ENCODE data around the gene UBAP2L.
"Not testable (repeated sequence)": the region's sequence is repeated elsewhere in the genome, so short reads cannot be mapped to it uniquely, and the experiment has no call there.

Gene UBAP2L

GRCh38 chr1:154192476-154192875 lies 28.3 kb upstream of the UBAP2L start:
- intact Hi-C loops (cut with DNase I) = no loop called here

GRCh38 chr1:154193821-154194220 lies 26.9 kb upstream of the UBAP2L start:
- intact Hi-C loops (cut with DNase I) = no loop called here
- peak in 1 of 10 donors; percentile 71 for DNase-seq

More at GRCh38 chr1:154192476-154192875, 28.3 kb upstream of the UBAP2L start:
- peak in 1 of 10 donors; percentile 24 for DNase-seq

GRCh38 chr1:154198756-154199562 lies 21.8 kb upstream of the UBAP2L start:
- DNase-seq = peak in 2 of 10 donors; percentile 8 to 17
- intact Hi-C loops (cut with DNase I) = loop anchor here (5.0 kb wide), 1 partner anchor 73 kb away; the partner anchor contains the start of gene HAX1

- intact Hi-C loops (cut with DNase I) = loop anchor here (5.0 kb wide), 1 partner anchor 73 kb away; the partner anchor contains the start of gene HAX1
- DNase-seq = no peak
Observed at GRCh38 chr1:154199563-154199879, 21.2 kb upstream of the UBAP2L start.

- DNase-seq; intact Hi-C loops (cut with DNase I): not testable (repeated sequence)
Observed at GRCh38 chr1:154205778-154206177, 15.0 kb upstream of the UBAP2L start.

GRCh38 chr1:154206196-154206595 lies 14.6 kb upstream of the UBAP2L start, which contains the start of gene CFAP141:
CFAP141 (minus strand) TSS chr1:154206333; CDS start chr1:154206307, 26 bp downstream.
- intact Hi-C loops (cut with DNase I) = no loop called here
- no peak for DNase-seq

GRCh38 chr1:154207262-154207661 lies 13.5 kb upstream of the UBAP2L start:
- intact Hi-C loops (cut with DNase I) = no loop called here
- peak in 4 of 10 donors; percentile 28 to 89 (median 60) for DNase-seq

- peak in 1 of 10 donors; percentile 33 for DNase-seq
- intact Hi-C loops (cut with DNase I) = no loop called here
Observed at GRCh38 chr1:154208677-154209388, 11.9 kb upstream of the UBAP2L start.

- intact Hi-C loops (cut with DNase I) = no loop called here
Observed at GRCh38 chr1:154212083-154212482, 8.7 kb upstream of the UBAP2L start.

GRCh38 chr1:154213274-154213673 lies 7.5 kb upstream of the UBAP2L start:
- intact Hi-C loops (cut with DNase I) = no loop called here
- no peak for DNase-seq

More at GRCh38 chr1:154212083-154212482, 8.7 kb upstream of the UBAP2L start:
- DNase-seq = peak in 1 of 10 donors; percentile 19

- intact Hi-C loops (cut with DNase I) = no loop called here
- no peak for DNase-seq
Observed at GRCh38 chr1:154218545-154218944, 2.2 kb upstream of the UBAP2L start.

- intact Hi-C loops (cut with DNase I) = no loop called here
- DNase-seq = no peak
Observed at GRCh38 chr1:154219541-154219940, 1.2 kb upstream of the UBAP2L start.

GRCh38 chr1:154220970-154221277 lies 169 bp downstream of the UBAP2L start:
- peak in 1 of 10 donors; percentile 58 for DNase-seq
- intact Hi-C loops (cut with DNase I) = loop anchor here (2.0 to 5.0 kb wide), 3 partner anchors 38 to 338 kb away; partner anchors contain the start of genes HAX1 and UBE2Q1

GRCh38 chr1:154221278-154222001 lies 685 bp downstream of the UBAP2L start:
- peak in 9 of 10 donors; percentile 38 to 94 (median 53) for DNase-seq
- intact Hi-C loops (cut with DNase I) = loop anchor here (2.0 to 5.0 kb wide), 3 partner anchors 39 to 337 kb away; partner anchors contain the start of genes HAX1 and UBE2Q1

- intact Hi-C loops (cut with DNase I) = loop anchor here (5.0 kb wide), 1 partner anchor 50 kb away; the partner anchor contains the start of gene HAX1
- DNase-seq = no peak
Observed at GRCh38 chr1:154222518-154222917, 1.8 kb downstream of the UBAP2L start.

GRCh38 chr1:154222918-154223317 lies 2.2 kb downstream of the UBAP2L start:
- no peak for DNase-seq
- intact Hi-C loops (cut with DNase I) = loop anchor here (5.0 kb wide), 1 partner anchor 49 kb away; the partner anchor contains the start of gene HAX1

- DNase-seq = no peak
- intact Hi-C loops (cut with DNase I) = loop anchor here (5.0 kb wide), 1 partner anchor 49 kb away; the partner anchor contains the start of gene HAX1
Observed at GRCh38 chr1:154223621-154224020, 2.9 kb downstream of the UBAP2L start.

GRCh38 chr1:154225370-154225769 lies 4.6 kb downstream of the UBAP2L start:
- no peak for DNase-seq
- intact Hi-C loops (cut with DNase I) = no loop called here

- DNase-seq; intact Hi-C loops (cut with DNase I): not testable (repeated sequence)
Observed at GRCh38 chr1:154231112-154231511, 10.4 kb downstream of the UBAP2L start.

GRCh38 chr1:154233127-154233526 lies 12.4 kb downstream of the UBAP2L start:
- DNase-seq; intact Hi-C loops (cut with DNase I): not testable (repeated sequence)

All from posterior cingulate gyrus (tissue), 11 donors.